H9 (cell line): Measurements from ENCODE around the gene GPATCH1. TPM values are rescaled to one million over a fixed set of nuclear protein-coding genes. Genes with fewer than 3 reads are reported as not detected.
A peak's percentile ranks its signal among the peaks of the same experiment; 100 is the strongest.

Experiments used
- DNase-seq: peaks from one replicate; pipeline ENCODE4 v3.0.0-alpha.2; 2017
- H2AFZ ChIP-seq: one replicate; pipeline ENCODE4 v1.6.1; 2013; ENCODE audit warnings: mild to moderate bottlenecking, low read length, control low read depth, moderate library complexity
- H2AK5ac ChIP-seq: 2 replicates; pipeline ENCODE4 v1.6.1; 2013; ENCODE audit warnings: low read length, control low read depth, mixed read lengths; ENCODE audit not compliant: insufficient read length
- H2BK120ac ChIP-seq: one replicate; pipeline ENCODE4 v1.6.1; 2013; ENCODE audit warnings: low read depth, mild to moderate bottlenecking, low read length, control low read depth, inconsistent platforms; ENCODE audit not compliant: poor library complexity, severe bottlenecking
- H2BK12ac ChIP-seq: 2 replicates; pipeline ENCODE4 v1.6.1; 2013; ENCODE audit warnings: low read length, control low read depth, mixed read lengths, low read depth; ENCODE audit not compliant: insufficient read length
- H2BK15ac ChIP-seq: 2 replicates; pipeline ENCODE4 v1.6.1; 2013; ENCODE audit warnings: low read depth, low read length, control low read depth
- H2BK20ac ChIP-seq: one replicate; pipeline ENCODE4 v1.6.1; 2013; ENCODE audit warnings: low read depth, mild to moderate bottlenecking, low read length, control low read depth, inconsistent platforms; ENCODE audit not compliant: poor library complexity, severe bottlenecking
- H2BK5ac ChIP-seq: 2 replicates; pipeline ENCODE4 v1.6.1; 2013; ENCODE audit warnings: low read length, control low read depth, mixed read lengths; ENCODE audit not compliant: insufficient read length
- H3K14ac ChIP-seq: 2 replicates; pipeline ENCODE4 v1.6.1; 2013; ENCODE audit warnings: low read length, control low read depth; ENCODE audit not compliant: insufficient read depth
- H3K18ac ChIP-seq: 2 replicates; pipeline ENCODE4 v1.6.1; 2013; ENCODE audit warnings: low read depth, mild to moderate bottlenecking, mixed read lengths, low read length, control low read depth; ENCODE audit not compliant: insufficient read length
- H3K23ac ChIP-seq: 2 replicates; pipeline ENCODE4 v1.6.1; 2013; ENCODE audit warnings: low read length, control low read depth, mixed read lengths, low read depth; ENCODE audit not compliant: insufficient read length
- H3K23me2 ChIP-seq: 2 replicates; pipeline ENCODE4 v1.6.1; 2013; ENCODE audit warnings: low read depth, mild to moderate bottlenecking, mixed read lengths, low read length, control low read depth; ENCODE audit not compliant: insufficient read length, poor library complexity, severe bottlenecking
- H3K27ac ChIP-seq: 2 replicates; pipeline ENCODE4 v1.5.1; 2013; ENCODE audit warnings: low read length, control low read depth, mixed read lengths, low read depth; ENCODE audit not compliant: insufficient read length
- H3K27me3 ChIP-seq: 2 replicates; pipeline ENCODE4 v1.6.1; 2013; ENCODE audit warnings: low read length, control low read depth, inconsistent platforms; ENCODE audit not compliant: insufficient read depth
- H3K4ac ChIP-seq: 2 replicates; pipeline ENCODE4 v1.6.1; 2013; ENCODE audit warnings: low read depth, mild to moderate bottlenecking, control low read depth, inconsistent platforms, low read length, moderate library complexity
- H3K4me1 ChIP-seq: 2 replicates; pipeline ENCODE4 v1.6.1; 2013; ENCODE audit warnings: low read length, control low read depth, inconsistent platforms; ENCODE audit not compliant: insufficient read depth
- H3K4me2 ChIP-seq: 2 replicates; pipeline ENCODE4 v1.6.1; 2013; ENCODE audit warnings: low read length, control low read depth, mixed read lengths; ENCODE audit not compliant: insufficient read length, insufficient read depth
- H3K56ac ChIP-seq: 2 replicates; pipeline ENCODE4 v1.6.1; 2013; ENCODE audit warnings: low read depth, mild to moderate bottlenecking, mixed read lengths, low read length, control low read depth; ENCODE audit not compliant: insufficient read length
- H3K79me1 ChIP-seq: 2 replicates; pipeline ENCODE4 v1.6.1; 2013; ENCODE audit warnings: low read depth, mild to moderate bottlenecking, moderate library complexity, low read length, control low read depth, inconsistent platforms; ENCODE audit not compliant: insufficient read depth, poor library complexity, severe bottlenecking
- H3K79me2 ChIP-seq: 2 replicates; pipeline ENCODE4 v1.6.1; 2013; ENCODE audit warnings: low read length, control low read depth, inconsistent platforms; ENCODE audit not compliant: insufficient read depth
- H3K9ac ChIP-seq: 2 replicates; pipeline ENCODE4 v1.6.1; 2013; ENCODE audit warnings: low read length, control low read depth, mixed read lengths; ENCODE audit not compliant: insufficient read length; ENCODE audit errors: extremely low read depth
- H3K9me3 ChIP-seq: one replicate; pipeline ENCODE4 v1.6.1; 2013; ENCODE audit warnings: low read depth, low read length, inconsistent platforms; ENCODE audit not compliant: control insufficient read depth
- H3T11ph ChIP-seq: one replicate; pipeline ENCODE4 v1.6.1; 2013; ENCODE audit warnings: mild to moderate bottlenecking, low read length, control low read depth, inconsistent platforms
- H4K20me1 ChIP-seq: one replicate; pipeline ENCODE4 v1.6.1; 2013; ENCODE audit not compliant: control insufficient read depth, insufficient read length, insufficient read depth
- H4K5ac ChIP-seq: 2 replicates; pipeline ENCODE4 v1.6.1; 2013; ENCODE audit warnings: low read depth, mild to moderate bottlenecking, mixed read lengths, low read length, control low read depth; ENCODE audit not compliant: insufficient read length
- H4K8ac ChIP-seq: replicated peaks from 2 replicates; pipeline ENCODE4 v1.6.1; 2013; ENCODE audit warnings: low read length, control low read depth, mixed read lengths, low read depth; ENCODE audit not compliant: insufficient read length
- H4K91ac ChIP-seq: 2 replicates; pipeline ENCODE4 v1.6.1; 2013; ENCODE audit warnings: low read depth, mild to moderate bottlenecking, moderate library complexity, mixed read lengths, low read length, control low read depth; ENCODE audit not compliant: insufficient read length
- H3K27ac Mint-ChIP-seq, 3 experiments: 2 replicates in 2 of 3; 3 replicates in 1 of 3; pipeline ENCODE4 v1.8.0; 2020 to 2021; ENCODE audit warnings: mixed read lengths in 3 of 3, mild to moderate bottlenecking in 1 of 3, moderate library complexity in 1 of 3
- H3K27me3 Mint-ChIP-seq: 2 replicates; pipeline ENCODE4 v1.8.0; 2021; ENCODE audit warnings: low read depth, mild to moderate bottlenecking, moderate library complexity, mixed read lengths
- H3K36me3 Mint-ChIP-seq, 3 experiments: 2 replicates in 2 of 3; 3 replicates in 1 of 3; pipeline ENCODE4 v1.8.0; 2020 to 2021; ENCODE audit warnings: low read depth in 3 of 3, mixed read lengths in 3 of 3; ENCODE audit not compliant: insufficient read depth in 1 of 3
- H3K4me1 Mint-ChIP-seq, 2 experiments: 2 replicates each; pipeline ENCODE4 v1.8.0; 2020; ENCODE audit warnings: mixed read lengths in 2 of 2
- H3K4me3 Mint-ChIP-seq, 2 experiments: 2 replicates in 1 of 2; 3 replicates in 1 of 2; pipeline ENCODE4 v1.8.0; 2020 to 2021; ENCODE audit warnings: mild to moderate bottlenecking in 2 of 2, mixed read lengths in 2 of 2, moderate library complexity in 1 of 2
- H3K9me3 Mint-ChIP-seq, 2 experiments: 2 replicates in 1 of 2; 3 replicates in 1 of 2; pipeline ENCODE4 v1.8.0; 2020; ENCODE audit warnings: mild to moderate bottlenecking in 2 of 2, mixed read lengths in 2 of 2, moderate library complexity in 1 of 2
- CTCF ChIP-seq: fragments of 200-600 bp; sonication (generic); conservative IDR thresholded peaks from 3 replicates; pipeline ENCODE4 v1.8.0; 2021; ENCODE audit warnings: antibody characterized with exemption, mild to moderate bottlenecking
- WGBS: extraction: QIAGEN DNeasy Blood & Tissue Kit; methylation state at CpG from one replicate; pipeline ENCODE4 v1.1.7; 2013; ENCODE audit warnings: missing lambda C conversion rate, low lambda C conversion rate, mixed read lengths; ENCODE audit not compliant: insufficient read length; ENCODE audit errors: extremely low coverage; 5-methylcytosine and 5-hydroxymethylcytosine counted together
- total RNA-seq: library from RNA; stranded (reverse); gene quantifications from 2 replicates; pipeline ENCODE4 v1.2.1, GENCODE V29; 2021

GPATCH1 gene
- total RNA-seq, 1 experiment from 2014 or later, result 11.7 TPM

- Histone ChIP-seq H3K18ac (no peak overlapping the region), H3K4ac (no peak overlapping the region), H3K4me1 (no peaks in the 10 kb centered on the region), H2AK5ac (no peak overlapping the region), H4K20me1 (no peaks in the 10 kb centered on the region), H2BK15ac (no peak overlapping the region), H4K91ac (no peak overlapping the region), H3K9ac (no peak overlapping the region), H3K23me2 (no peaks in the 10 kb centered on the region), H3K79me2 (no peaks in the 10 kb centered on the region), H3K23ac (no peak overlapping the region), H3K27ac (no peak overlapping the region), H3K56ac (no peak overlapping the region), H2BK12ac (no peak overlapping the region), H3K9me3 (no peaks in the 10 kb centered on the region), H3K14ac (no peak overlapping the region), H4K5ac (no peak overlapping the region), H2BK5ac (no peak overlapping the region), H3T11ph (no peak overlapping the region), H2BK20ac (no peak overlapping the region), H2AFZ (no peak overlapping the region), H4K8ac (no peak overlapping the region), H3K4me2 (no peak overlapping the region), H3K27me3 (no peaks in the 10 kb centered on the region), H3K79me1 (no peaks in the 10 kb centered on the region), H2BK120ac (no peak overlapping the region)
- no peaks in the 10 kb centered on the region for H3K4me1 Mint-ChIP-seq
- peak overlapping the region; percentile 9 to 79 (median 37); a peak in 5 of 7 replicates for H3K27ac Mint-ChIP-seq
- no peaks in the 10 kb centered on the region for H3K27me3 Mint-ChIP-seq
- H3K4me3 Mint-ChIP-seq, result no peak overlapping the region
- no peaks in the 10 kb centered on the region for H3K9me3 Mint-ChIP-seq
- DNase-seq, result no peak
- no CpG with 5 or more reads among the region's 10 CpGs for WGBS
- TF ChIP-seq CTCF, result no peak
- peaks cover 7 to 68% (median 44%) of the 10 kb centered on the region in 3 experiments; a peak in 6 of 7 replicates for H3K36me3 Mint-ChIP-seq
These were observed 27.2 kb downstream of the GPATCH1 start for GRCh38 chr19:33108161-33108560.
